ENCODE results near the gene ATXN10. TPM values are rescaled to one million over a fixed set of nuclear protein-coding genes. Genes with fewer than 3 reads are reported as not detected.
"Not testable (repeated sequence)": the region's sequence is repeated elsewhere in the genome, so short reads cannot be mapped to it uniquely, and the experiment has no call there.

The ATXN10 gene
- total RNA-seq, 2 experiments from 2014 or later, result 114 to 121 TPM

DNA sequence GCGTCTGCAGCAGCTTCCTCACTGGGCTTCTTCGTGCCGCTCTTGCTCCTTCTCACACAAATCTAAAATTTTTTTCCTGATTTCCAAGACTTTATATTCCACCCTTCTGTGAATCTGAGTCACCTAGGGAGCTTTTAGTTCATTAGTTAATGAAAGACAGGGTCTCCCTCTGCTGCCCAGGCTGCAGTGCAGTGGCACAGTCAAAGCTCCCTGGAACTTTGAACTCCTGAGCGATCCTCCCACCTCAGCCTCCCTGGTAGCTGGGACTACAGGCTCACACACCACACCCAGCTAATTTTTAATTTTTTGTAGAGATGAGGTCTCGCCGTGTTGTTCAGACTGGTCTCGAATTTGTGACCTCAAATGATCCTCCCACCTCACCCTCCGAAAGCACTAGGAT lies 116.9 kb downstream of the ATXN10 start:
- TF ChIP-seq CTCF (IDR thresholded peaks at IDR 0.05), result no peak
- Mint-ChIP-seq H3K27ac (no peak overlapping the region), H3K9me3 (peaks cover 3% of the 10 kb centered on the region), H3K4me3 (no peak overlapping the region), H3K27me3 (no peaks in the 10 kb centered on the region), H3K36me3 (ENCODE audit: low read depth) (peaks cover 28% of the 10 kb centered on the region), H3K4me1 (ENCODE audit: low read depth) (no peaks in the 10 kb centered on the region)
- intact Hi-C loops (cut with micrococcal nuclease), result no loop called here
- no peak for ATAC-seq
- ChIA-PET CTCF (no interaction called here), POLR2A (no interaction called here)
- no peak for DNase-seq

DNA sequence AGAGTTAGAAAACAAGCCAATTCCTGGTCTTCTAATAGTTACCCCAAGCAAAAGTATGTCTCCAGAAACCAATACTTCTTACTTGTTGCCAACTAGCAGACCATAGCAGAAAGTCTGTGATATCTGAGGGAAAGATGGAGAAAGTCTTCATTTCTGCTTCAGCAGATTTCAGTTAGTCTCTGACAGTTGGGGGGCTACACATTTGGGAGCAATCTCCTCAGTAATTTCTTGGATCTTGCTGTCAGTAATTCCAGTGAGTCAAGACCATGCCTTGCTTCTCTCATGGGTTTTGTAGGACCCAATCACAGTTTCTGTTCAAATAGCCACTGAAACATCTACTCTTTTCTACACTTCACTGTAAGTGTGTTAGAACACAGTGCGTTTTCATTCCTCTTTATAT lies 118.8 kb downstream of the ATXN10 start:
- intact Hi-C loops (cut with micrococcal nuclease), result no loop called here
- POLR2A ChIA-PET, result interaction anchor here (0.7 kb wide), 1 partner anchor 13 kb away, joined by 3 read pairs; no protein-coding TSS in a partner anchor
- H3K36me3 Mint-ChIP-seq (ENCODE audit: low read depth), result peaks cover 43% of the 10 kb centered on the region

DNA sequence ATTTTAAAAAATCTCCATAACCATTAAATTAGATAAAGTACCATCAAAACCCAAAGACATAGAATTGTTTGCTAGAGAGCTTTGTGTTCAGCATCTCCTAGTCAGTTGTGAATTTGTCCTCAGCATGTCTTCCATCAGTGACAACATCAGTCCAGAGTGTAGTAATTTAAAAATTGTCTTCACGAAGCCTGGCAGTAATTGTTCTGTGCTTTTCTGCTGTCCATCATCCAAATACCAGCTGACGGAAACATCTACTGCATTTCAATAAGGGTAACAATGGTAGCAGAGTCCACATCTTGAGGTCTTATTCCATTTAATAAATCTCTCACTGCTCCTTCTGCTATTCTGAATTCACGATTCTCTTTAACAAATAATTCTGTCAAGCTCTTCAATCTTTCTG lies 121.5 kb downstream of the ATXN10 start:
- TF ChIP-seq CTCF (IDR thresholded peaks at IDR 0.05), result no peak
- Mint-ChIP-seq H3K27me3 (no peaks in the 10 kb centered on the region), H3K27ac (no peak overlapping the region), H3K4me3 (no peak overlapping the region), H3K9me3 (peaks cover 32% of the 10 kb centered on the region), H3K36me3 (ENCODE audit: low read depth) (peaks cover 64% of the 10 kb centered on the region), H3K4me1 (ENCODE audit: low read depth) (no peaks in the 10 kb centered on the region)
- CTCF ChIA-PET, result interaction anchor here (0.9 to 1.4 kb wide), 2 partner anchors 8 to 13 kb away, joined by 3 read pairs; no protein-coding TSS in a partner anchor
- DNase-seq (no peak), ATAC-seq (no peak)
- POLR2A ChIA-PET, result no interaction called here
- intact Hi-C loops (cut with micrococcal nuclease), result no loop called here

More for the DNA sequence above, 118.8 kb downstream of the ATXN10 start:
- Mint-ChIP-seq H3K27ac (no peak overlapping the region), H3K9me3 (peaks cover 15% of the 10 kb centered on the region), H3K4me1 (ENCODE audit: low read depth) (no peaks in the 10 kb centered on the region), H3K27me3 (no peaks in the 10 kb centered on the region), H3K4me3 (no peak overlapping the region)
- CTCF ChIA-PET, result no interaction called here
- no peak for ATAC-seq
- no peak for DNase-seq
- TF ChIP-seq CTCF (IDR thresholded peaks at IDR 0.05), result no peak

- ChIA-PET POLR2A (no interaction called here), CTCF (interaction anchor here (0.9 kb wide), 1 partner anchor 9 kb away, joined by 3 read pairs; no protein-coding TSS in a partner anchor)
- ATAC-seq (no peak), DNase-seq (peak; percentile 4)
- Mint-ChIP-seq H3K9me3 (peaks cover 32% of the 10 kb centered on the region), H3K27me3 (no peaks in the 10 kb centered on the region), H3K27ac (no peak overlapping the region), H3K36me3 (ENCODE audit: low read depth) (peaks cover 65% of the 10 kb centered on the region), H3K4me3 (no peak overlapping the region), H3K4me1 (ENCODE audit: low read depth) (no peaks in the 10 kb centered on the region)
- TF ChIP-seq CTCF (IDR thresholded peaks at IDR 0.05), result no peak
- intact Hi-C loops (cut with micrococcal nuclease), result no loop called here
Measured at GRCh38 chr22:45793892-45794291, 122.3 kb downstream of the ATXN10 start.

DNA sequence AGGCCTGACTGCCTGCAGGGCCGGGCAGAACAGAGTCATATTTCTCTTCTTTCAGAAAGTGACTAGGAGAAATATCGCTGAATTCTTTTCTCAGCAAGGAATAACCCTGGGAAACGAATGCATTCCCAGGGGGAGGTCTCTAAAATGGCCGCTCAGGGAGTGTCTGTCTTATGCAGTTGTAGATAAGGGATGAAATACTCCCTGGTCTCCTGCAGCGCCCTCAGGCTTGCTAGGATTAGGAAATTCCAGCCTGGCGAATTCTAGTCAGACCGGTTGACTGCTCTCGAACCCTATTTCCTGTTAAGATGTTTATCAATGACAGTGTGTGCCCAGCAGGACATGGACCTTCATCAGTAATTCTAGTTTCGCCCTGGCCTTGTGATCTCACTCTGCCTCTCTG lies 124.4 kb downstream of the ATXN10 start:
- H3K27ac Mint-ChIP-seq; H3K4me3 Mint-ChIP-seq; H3K27me3 Mint-ChIP-seq; POLR2A ChIA-PET; intact Hi-C loops (cut with micrococcal nuclease); H3K4me1 Mint-ChIP-seq (ENCODE audit: low read depth); ATAC-seq; CTCF ChIA-PET: not testable (repeated sequence)
- peaks cover 32% of the 10 kb centered on the region for H3K9me3 Mint-ChIP-seq
- peaks cover 65% of the 10 kb centered on the region for H3K36me3 Mint-ChIP-seq (ENCODE audit: low read depth)
- peak; percentile 3 for DNase-seq

DNA sequence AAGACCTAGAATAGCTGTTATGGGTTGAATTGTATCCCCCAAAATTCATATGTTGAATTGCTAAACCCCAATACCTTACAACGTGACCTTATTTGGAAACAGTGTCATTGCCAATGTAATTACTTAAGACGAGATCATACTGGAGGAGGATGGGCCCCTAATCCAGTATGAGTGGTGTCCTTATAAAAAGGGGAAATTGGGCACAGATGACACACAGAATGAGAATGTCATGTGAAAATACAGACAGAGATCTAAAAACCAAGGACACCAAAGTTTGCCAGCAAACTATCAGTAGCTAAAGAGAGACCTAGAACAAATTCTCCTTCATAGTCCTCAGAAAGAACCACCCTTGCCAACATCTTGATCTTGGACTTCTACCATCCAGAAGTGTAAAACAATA lies 127.7 kb downstream of the ATXN10 start:
- Mint-ChIP-seq H3K4me3 (no peak overlapping the region), H3K27ac (no peak overlapping the region), H3K27me3 (no peaks in the 10 kb centered on the region), H3K4me1 (ENCODE audit: low read depth) (no peaks in the 10 kb centered on the region), H3K36me3 (ENCODE audit: low read depth) (peaks cover 46% of the 10 kb centered on the region), H3K9me3 (peaks cover 26% of the 10 kb centered on the region)
- CTCF ChIA-PET, result interaction anchor here (0.5 kb wide), 1 partner anchor 32 kb away, joined by 3 read pairs; no protein-coding TSS in a partner anchor
- no peak for TF ChIP-seq CTCF (IDR thresholded peaks at IDR 0.05)
- no peak for DNase-seq
- POLR2A ChIA-PET, result no interaction called here
- intact Hi-C loops (cut with micrococcal nuclease), result no loop called here
- no peak for ATAC-seq

Measured in activated CD8-positive, alpha-beta T cell treated with anti-CD3 and anti-CD28 coated beads for 36 hours (primary cell).